COR-L47 (cell line): Measurements from ENCODE around the gene SNTG2.

Experiments
- DNase-seq: peaks from one replicate; lab custom pipeline; 2025; lab: John Stamatoyannopoulos, UW

SNTG2 gene

DNA sequence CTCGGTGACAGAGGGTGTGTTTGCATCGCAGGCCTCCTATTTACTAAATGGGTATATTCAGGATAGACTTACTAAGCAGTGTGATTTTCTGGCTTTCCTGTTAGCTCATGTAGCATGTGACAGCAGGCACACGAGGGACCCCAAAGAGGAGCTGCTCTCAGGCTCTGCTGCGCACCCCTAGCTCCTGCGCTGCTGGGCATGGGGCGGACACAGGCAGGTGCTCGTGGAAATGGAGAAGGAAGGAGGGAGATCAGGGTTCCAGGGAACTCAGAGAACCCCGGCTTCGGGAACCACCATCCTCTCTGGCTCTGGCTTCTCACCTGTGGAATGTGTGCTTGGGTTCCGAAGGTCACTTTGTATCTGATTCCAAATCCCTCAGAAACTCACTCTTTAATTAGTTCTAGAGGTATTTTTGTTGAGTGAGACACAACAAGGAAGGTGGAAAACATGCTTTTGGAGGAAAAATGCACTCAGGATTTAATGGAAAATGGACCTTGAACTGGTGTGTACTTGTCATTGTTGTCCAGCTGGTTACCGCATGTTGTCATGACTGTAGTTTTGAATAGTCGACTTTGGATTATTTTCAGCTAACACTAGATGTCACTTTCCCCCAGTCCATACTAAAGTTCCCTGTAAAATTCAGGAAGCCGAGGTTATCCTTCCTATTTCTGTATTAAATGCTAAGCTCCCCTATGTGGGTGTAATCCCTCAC, 3.5 kb downstream of the SNTG2 start:
- peak; percentile 26 for DNase-seq

DNA sequence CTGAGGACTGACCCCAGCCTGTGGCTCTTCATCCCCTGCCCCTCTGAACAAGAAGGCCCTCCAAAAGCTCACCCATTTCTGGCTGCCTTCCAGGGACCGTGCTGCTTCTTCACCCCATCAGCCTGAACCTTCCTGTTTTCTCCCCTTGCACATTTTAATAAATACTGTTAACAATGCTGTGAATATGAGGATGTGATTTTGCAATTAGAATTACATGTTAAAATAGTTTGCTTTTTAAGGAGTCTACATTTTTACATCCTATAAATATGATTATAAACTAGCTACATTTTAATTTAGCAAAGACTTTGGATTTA, 4.0 kb downstream of the SNTG2 start:
- no peak for DNase-seq

DNA sequence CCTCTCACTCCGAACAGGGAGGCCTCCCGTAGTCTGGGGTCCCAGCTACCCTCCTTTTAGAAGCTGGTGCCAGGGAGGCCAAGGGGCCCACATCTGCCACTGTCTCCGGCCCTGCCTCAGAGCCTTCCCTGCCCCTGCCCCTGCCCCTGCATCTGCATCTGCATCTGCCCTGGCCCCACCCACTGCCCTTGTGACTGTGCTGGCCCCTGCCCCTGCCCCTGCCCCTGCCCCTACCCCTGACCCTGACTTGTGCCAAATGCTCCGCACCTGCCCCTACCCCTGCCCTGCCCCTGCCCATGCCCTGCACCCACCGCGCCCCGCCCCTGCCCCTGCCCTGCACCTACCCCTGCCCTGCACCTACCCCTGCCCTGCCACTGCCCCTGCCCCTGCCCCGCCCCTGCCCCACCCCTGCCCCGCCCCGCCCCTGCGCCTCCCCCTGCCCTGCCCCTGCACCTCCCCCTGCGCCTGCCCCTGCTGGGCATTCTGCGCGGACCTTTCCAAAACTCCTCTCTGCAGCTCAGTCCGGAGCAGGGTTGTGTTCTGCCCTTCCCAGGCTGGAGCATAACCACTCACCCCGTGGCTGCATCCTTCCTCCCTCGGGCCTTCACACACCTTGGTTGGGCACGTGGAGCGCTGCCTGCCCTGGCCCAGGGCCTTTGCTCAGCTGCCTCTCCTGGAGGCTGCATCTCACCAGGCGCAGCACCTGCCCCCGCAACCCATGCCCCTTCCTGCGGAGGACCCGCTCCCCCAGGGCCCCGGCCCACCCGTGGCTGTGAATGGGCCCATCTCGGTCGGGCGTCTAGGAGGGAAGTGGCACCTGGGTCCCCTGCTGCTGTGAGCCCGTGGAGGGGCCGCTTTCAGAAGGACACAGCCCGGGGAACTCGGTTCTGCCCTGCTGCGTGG, 5.4 kb downstream of the SNTG2 start:
- DNase-seq: no peak

DNA sequence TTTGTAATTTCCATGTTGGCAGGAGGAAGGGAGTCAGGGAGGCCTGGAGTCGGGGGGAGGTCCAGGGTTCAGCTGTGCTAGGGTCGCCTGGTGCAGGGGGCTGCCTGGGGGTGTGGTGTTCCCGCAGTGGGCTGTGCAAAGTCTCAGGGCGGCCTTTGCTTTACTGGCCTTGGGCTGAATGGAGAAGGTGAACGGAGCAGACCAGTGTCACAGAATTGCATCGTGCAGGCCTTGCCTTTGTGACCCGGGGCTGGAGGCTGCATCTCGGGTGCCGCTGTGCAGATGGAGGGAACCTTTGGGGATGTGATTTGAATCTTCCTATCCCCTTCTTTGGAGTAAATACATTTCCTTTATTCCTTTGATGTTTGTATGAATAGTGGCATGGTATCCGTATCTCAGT, 8.8 kb downstream of the SNTG2 start:
- no peak for DNase-seq

- no peak for DNase-seq
Observed at GRCh38 chr2:960061-960736, 9.6 kb downstream of the SNTG2 start.

- DNase-seq: no peak
Observed at GRCh38 chr2:961786-962185, 11.1 kb downstream of the SNTG2 start.

- no peak for DNase-seq
Observed at GRCh38 chr2:963876-964275, 13.2 kb downstream of the SNTG2 start.

- DNase-seq: no peak
Observed at GRCh38 chr2:964562-964961, 13.9 kb downstream of the SNTG2 start.

GRCh38 chr2:965640-966147, 15.0 kb downstream of the SNTG2 start:
- no peak for DNase-seq

- DNase-seq: no peak
Observed at GRCh38 chr2:973129-973528, 22.5 kb downstream of the SNTG2 start.

DNA sequence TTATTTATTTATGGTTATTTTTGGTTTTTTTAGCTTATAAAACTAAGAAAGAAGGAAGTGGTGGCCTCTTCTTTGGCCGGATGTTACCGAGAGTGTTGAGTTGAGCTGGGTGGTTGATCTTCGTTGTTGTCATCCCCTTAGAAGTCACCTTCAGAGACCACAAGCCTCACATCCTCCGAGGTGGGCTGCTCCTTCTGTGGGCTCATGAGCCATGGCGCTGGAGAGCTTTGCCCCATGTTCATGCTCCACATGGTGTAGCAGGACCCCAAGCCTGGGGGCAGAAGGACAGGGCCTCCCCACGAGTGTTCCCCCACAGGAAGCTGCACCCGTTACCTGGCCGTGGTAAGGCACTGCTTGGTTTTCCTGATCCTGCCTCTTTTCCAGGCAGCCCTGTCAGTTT, 23.4 kb downstream of the SNTG2 start:
- DNase-seq: no peak

- peak; percentile 36 for DNase-seq
Observed at GRCh38 chr2:974502-974901, 23.9 kb downstream of the SNTG2 start.

GRCh38 chr2:975095-975494, 24.4 kb downstream of the SNTG2 start:
- no peak for DNase-seq

DNA sequence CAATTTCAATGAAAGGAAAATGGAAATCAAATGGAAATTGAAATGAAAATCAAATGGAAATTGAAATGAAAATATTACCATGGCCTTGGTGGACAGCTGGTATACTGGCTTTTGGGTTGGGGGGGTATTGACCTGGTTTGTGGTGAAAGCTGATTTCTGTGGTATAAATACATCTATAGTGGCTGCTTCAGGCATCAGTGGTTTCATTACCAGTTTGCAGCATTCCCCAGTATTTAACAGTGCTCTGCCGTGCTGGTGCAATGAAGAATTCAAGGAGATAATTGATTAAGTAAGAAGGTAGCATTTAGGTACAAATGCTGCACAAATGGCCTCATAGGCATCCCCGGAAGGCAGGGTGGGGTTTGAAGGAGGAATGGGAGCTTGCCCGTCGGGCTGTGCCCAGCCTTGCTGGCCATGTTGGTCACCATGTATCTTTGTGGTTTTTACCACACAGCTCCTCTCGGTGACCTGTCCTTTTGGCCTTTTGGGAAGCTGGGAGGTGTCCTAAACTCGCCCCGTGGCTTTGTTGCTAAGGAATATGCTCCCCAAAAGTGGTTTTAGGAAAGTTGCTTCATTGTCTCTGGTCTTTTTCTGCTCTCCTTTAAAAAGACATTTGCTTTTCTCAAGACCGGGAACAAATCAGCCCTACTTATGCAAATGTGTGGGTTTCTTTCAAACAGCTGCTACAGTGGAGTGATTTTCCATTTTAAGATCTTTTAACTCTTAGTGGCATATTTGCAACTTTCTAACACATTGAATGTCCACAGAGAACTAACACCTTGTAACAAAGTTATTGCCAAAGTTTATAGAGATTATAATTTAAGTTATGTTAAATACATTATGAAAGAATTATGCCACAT, 28.6 kb downstream of the SNTG2 start:
- DNase-seq: no peak

DNA sequence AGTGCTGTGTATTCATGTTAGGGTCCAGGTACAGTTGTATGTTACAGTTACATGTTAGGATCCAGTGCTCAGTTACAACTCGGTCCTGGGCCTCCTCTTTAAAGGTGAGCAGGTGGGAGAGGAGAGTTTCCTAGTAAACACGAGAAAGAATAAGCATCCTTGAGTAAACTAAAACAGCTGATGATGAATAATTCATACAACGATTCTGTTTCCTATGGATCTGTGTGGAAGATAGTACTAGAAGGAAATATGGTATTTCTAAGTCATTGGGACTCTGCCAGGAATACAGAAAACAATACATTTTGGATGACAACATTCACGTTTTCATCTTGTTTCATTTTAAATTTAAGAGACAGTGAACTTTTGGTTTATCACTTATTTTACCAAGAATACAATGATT, 29.5 kb downstream of the SNTG2 start:
- no peak for DNase-seq

DNA sequence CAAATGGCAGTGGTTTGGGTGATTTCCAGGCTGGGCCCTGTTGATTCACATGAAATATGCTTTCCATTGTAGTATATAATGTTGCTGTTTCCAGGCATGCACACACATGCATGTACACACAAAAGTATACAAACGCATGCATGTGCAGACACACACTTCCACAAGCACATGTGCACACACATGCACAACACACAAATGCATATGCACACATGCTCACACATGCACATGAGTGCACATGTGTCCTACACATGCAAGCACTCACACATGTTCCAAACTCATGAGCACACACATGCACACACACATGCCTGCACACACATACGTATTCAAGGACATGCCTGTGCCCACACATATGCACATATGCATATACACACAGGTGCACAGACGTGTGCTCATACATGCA, 30.6 kb downstream of the SNTG2 start:
- DNase-seq: no peak

DNA sequence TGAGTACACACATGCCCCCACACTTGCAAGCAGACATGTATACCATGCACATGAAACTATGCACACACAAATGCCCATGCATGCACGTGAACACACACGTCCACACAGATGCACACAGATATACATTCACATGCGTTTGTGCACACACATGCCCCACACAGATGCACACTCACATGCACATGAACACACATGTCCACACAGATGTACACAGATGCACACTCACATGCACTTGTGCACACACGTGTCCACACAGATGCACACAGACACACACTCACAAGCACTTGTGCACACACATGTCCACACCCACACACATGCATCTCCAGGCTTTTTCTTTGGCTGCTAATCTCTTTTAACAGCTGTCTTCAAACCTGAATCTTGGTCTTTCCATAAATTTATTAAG, 31.1 kb downstream of the SNTG2 start:
- no peak for DNase-seq

- no peak for DNase-seq
Observed at GRCh38 chr2:985317-985898, 34.8 kb downstream of the SNTG2 start.

GRCh38 chr2:987789-988188, 37.1 kb downstream of the SNTG2 start:
- no peak for DNase-seq

- no peak for DNase-seq
Observed at GRCh38 chr2:989781-990467, 39.3 kb downstream of the SNTG2 start.

GRCh38 chr2:990970-991369, 40.3 kb downstream of the SNTG2 start:
- no peak for DNase-seq
